Body of pancreas (tissue), 4 donors: Measurements from ENCODE around the gene HDGFL1.

Experiments
- POLR2A ChIP-seq, 3 donors: fragments of 450-650 bp; IDR thresholded peaks; one replicate each; pipeline ENCODE4 v1.6.1; 2016; ENCODE audit warnings: antibody characterized with exemption in 3 of 3, mild to moderate bottlenecking in 2 of 3
- TF ChIP-seq, protein P1 (sequence below), 7 experiments: fragments of 450-650 bp in 4 of 7; fragments of 200-600 bp in 3 of 7; sonication (generic) in 3 of 7; IDR thresholded peaks; one replicate each; pipeline ENCODE4 v1.5.1; 2016 to 2019; ENCODE audit warnings: antibody characterized with exemption in 7 of 7

DNA sequence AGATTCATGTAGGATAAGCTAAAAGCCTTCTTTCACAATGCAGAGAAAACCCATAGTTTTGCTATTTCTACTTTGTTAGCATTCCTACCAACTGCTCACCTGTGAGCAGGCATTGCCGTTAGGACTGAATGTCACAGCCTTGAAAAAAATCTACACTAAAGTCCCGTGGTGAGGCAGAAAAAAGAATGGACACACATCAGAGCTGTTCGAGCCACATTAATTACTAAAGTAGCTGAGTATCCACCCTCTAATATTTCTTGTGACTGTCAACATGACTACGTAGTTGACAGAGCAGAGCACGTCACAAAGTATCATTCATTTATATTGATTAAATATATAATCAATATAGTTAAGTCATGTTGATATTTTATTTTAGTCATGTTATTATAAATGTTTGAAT, 10.1 kb downstream of the HDGFL1 start:
- TF ChIP-seq, protein P1, sequence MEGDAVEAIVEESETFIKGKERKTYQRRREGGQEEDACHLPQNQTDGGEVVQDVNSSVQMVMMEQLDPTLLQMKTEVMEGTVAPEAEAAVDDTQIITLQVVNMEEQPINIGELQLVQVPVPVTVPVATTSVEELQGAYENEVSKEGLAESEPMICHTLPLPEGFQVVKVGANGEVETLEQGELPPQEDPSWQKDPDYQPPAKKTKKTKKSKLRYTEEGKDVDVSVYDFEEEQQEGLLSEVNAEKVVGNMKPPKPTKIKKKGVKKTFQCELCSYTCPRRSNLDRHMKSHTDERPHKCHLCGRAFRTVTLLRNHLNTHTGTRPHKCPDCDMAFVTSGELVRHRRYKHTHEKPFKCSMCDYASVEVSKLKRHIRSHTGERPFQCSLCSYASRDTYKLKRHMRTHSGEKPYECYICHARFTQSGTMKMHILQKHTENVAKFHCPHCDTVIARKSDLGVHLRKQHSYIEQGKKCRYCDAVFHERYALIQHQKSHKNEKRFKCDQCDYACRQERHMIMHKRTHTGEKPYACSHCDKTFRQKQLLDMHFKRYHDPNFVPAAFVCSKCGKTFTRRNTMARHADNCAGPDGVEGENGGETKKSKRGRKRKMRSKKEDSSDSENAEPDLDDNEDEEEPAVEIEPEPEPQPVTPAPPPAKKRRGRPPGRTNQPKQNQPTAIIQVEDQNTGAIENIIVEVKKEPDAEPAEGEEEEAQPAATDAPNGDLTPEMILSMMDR (IDR thresholded peaks at IDR 0.05) = no peak
- no peak for TF ChIP-seq POLR2A (IDR thresholded peaks at IDR 0.05)
